Stimulated activated CD8-positive, alpha-beta memory T cell treated with anti-CD3 and anti-CD28 coated beads, Interleukin-4, amount 100 ng/mL, for 4 hours (primary cell): ENCODE data around the gene S100A14.

Source experiments
- DNase-seq, 2 donors: peaks; one replicate each; pipeline ENCODE4 v3.0.0-alpha.2; 2020; ENCODE audit warnings: low read depth in 2 of 2, low spot score in 1 of 2

S100A14 gene

GRCh38 chr1:153616917-153617311 is 789 bp upstream of the S100A14 start:
- DNase-seq = no peak

- no peak for DNase-seq
Observed at GRCh38 chr1:153615406-153615805, 719 bp downstream of the S100A14 start.

- no peak for DNase-seq
Observed at GRCh38 chr1:153614906-153615305, 1.2 kb downstream of the S100A14 start.

DNA sequence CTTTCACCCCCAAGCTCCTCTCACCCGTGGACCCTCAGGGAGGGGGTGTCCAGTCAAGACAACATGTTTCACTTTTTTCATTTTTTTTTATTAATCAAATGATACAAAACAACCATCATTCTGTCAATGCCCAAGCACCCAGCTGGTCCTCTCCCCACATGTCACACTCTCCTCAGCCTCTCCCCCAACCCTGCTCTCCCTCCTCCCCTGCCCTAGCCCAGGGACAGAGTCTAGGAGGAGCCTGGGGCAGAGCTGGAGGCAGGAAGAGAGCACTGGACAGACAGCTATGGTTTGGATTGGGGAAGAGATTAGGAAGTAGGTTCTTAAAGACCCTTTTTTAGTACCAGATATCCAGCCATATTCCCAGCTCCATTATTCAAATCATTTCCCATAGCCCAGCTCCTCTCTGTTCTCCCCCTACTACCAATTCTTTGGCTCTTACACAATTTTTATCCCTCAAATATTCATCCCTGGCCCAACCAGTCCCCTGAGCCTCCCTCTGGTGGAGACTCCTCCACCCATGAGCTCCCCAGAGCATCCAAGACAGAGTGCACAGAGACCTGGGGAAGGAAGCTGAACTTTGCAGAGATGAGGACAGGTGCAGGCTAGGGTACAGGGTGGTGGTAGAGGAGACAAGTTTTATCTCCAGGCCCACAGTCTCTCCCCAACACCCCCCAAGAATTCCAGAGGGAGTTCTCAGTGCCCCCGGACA is 1.8 kb downstream of the S100A14 start:
- DNase-seq = no peak

DNA sequence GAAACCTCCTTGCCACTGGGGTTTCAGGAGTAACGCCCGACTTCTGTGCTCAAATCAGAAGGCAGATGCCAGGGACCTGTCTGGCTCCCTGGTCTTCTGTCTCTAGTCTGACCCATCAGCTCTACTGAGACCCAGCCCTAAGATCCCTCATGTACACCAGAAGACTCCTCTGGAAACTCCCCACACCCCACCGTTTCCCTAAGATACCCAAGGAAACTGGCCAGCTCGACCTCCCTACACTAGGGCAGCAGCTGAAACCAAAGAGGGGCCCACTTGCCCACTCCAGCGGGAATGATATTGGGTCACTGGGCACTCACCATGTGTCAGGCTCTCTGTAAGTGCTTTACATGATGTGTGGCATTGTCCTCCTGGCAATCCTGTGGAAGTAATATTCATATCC is 2.7 kb downstream of the S100A14 start:
- no peak for DNase-seq

GRCh38 chr1:153612755-153613331 is 3.3 kb downstream of the S100A14 start, which contains the start of gene S100A16:
S100A16 (minus strand) TSS chr1:153613137; CDS start chr1:153608151, 4,986 bp downstream.
- no peak for DNase-seq

DNA sequence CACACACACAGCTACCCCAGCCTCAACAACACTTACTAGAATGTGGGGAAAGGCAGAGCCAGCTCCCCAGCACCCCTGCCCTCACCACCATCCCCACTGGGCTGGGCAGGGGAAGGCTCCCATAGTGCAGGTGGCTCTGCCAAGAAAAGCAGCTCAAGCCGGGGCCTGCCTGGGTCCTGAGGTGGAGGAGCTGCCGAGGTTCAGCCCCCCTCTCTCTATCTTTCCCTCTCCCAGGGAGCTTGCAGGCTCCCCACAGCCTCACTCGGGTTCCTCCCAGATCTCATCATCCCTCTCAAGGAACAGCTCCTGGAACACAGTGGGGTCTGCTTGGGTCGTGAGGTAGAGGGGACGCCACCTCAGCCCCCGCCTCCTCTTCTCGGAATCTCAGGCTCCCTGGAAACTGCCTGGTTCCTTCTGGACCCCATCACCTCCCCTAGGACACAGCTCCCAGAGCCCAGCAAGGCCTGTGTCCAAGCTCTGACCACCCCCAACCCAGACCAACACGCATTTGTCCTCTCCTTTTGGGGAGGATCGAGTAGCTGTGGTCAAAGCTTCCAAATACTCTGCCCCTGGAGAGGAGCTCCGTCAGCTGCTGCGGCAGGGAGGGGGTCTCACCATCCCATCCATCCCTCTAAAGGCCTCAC is 3.9 kb downstream of the S100A14 start:
- DNase-seq = no peak

GRCh38 chr1:153611356-153611755 is 4.8 kb downstream of the S100A14 start:
- no peak for DNase-seq

GRCh38 chr1:153610811-153611301 is 5.3 kb downstream of the S100A14 start:
- no peak for DNase-seq

GRCh38 chr1:153610334-153610733 is 5.8 kb downstream of the S100A14 start:
- no peak for DNase-seq

DNA sequence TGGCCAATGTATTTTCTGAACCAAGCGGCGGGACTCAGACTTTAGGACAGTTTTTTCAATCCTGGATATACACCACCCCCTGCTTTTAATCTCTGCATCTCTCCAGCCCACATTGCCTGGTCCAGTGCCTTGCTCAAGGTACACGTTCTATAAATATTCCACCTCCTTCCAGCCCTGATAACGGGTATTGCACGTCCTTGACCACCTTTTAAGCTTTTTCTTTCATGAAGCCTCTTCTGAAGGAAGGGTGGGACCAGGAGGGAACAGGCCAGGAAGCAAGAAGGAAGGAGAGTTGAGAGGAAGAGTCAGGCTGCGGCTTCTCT is 6.6 kb downstream of the S100A14 start:
- DNase-seq = no peak

DNA sequence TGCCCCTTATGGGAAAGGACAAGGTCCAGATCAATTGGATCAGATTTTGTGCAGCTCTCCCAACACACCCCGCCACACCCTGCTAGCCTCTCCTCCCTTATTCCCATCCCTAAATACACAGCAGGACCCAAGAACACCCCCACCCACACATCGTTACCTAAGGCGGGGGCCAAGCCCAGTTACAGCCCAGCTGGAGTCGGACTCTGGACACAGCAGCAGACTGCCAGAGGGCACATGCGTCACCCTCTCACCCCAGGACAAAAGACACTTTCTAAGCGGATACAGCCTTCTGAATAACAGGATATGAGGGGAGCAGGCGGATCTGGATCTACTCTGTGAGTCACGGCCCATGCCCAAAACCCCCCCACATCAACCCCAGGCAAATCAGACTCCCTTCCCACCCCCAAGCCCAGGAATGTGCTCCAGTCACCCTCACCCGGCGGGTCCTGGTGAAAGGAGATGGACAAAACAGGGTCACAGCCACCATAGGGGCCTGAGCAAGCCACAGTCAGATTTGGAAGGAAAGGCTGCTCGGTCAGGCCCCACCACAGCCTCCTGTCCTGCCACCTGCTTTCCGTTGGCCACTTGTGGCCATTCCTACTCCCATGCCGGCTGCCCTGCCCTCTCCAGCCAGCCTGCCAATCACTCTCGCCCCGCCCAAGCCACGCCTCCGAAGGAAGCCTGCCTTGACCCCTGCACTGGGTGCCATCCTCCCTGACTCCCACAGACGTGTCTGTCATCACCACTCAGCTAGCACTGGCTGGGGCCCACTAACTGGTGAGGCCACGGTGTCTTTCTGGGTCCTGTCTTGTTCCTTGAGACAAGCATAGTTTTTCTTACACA is 7.2 kb downstream of the S100A14 start:
- DNase-seq = no peak

DNA sequence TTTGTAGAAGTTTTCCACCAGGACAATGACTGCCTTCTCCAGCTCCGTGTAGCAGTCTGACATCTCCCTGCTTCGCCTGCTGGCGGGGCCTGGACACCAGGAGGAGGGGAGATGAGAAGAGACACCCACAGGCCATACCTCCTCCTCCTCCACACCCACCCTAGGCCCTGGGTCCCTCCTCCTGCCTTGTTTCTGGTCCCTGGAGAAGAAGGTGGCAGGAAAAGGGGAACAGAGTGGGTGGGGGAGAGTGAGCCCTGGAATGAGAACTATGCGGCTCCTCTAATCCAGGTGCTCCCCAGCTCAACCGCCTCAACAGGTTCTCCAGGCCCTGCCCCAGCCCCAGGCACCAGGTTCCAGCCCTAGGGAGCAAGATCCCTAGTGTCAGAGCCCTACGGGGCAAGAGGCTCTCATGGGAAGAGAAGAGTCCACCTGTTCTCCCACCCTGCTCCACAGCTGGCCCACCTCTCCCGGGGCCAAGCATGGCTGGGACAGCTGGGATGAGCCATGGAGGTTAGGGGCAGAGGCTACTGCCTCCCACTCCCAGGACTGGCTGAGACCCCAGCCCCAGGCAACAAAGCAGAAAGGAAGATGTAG is 7.9 kb downstream of the S100A14 start:
- DNase-seq = no peak

DNA sequence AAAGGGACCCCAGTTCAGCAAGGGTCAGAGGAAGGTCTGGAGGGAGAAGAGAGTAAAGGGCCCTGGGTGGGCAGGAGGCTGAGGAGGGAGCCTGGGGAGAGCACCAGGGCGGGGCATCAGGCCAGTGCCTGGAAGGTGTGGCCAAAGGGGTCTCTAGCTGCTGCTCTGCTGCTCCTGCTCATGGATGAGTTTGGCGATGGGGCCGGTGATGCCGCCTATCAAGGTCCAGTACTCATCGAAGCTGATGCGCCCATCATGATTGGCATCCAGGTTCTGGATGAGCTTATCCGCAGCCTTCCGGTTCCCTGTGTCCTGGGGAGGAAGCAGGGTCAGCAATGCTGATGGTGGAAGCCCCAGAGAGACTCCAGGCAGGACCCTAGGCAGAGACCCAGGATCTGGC is 8.7 kb downstream of the S100A14 start:
- DNase-seq = no peak

GRCh38 chr1:153606194-153606593 is 9.9 kb downstream of the S100A14 start:
- DNase-seq = no peak

- DNase-seq = no peak
Observed at GRCh38 chr1:153602749-153603148, 13.4 kb downstream of the S100A14 start.

DNA sequence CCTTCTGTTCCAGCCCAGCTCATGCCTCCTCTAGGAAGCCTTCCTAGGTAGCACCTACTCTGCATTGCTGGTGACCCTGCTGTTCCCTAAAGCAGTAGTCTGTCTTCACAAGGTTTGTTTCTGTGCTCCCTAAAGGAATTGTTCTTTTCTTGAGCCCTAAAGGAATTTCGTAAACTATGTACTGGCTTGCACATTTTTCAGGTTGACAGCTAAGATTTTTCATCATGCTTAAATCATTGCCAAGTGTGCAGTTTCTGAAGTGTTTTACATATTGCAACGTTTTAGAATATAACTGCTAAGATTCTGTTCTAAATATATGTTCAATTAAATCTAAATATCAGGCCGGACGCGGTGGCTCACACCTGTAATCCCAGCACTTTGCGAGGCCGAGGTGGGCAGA is 16.3 kb downstream of the S100A14 start:
- no peak for DNase-seq

GRCh38 chr1:153598309-153599172 is 17.6 kb downstream of the S100A14 start:
- no peak for DNase-seq

DNA sequence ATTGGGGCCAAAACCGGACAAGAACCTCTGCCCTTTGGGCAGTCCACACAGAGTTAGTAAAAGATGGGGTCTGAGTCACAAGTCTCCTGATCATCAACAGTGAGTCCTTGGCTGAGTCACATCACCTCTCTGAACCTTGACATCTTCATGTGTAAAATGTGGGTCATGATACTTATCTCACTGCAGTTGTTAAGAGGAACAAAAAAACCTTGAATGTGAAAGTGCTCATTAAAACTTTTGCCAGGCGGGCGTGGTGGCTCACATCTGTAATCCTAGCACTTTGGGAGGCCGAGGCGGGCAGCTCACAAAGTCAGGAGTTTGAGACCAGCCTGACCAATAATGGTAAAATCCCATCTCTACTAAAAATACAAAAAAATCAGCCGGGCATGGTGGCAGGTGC is 18.9 kb downstream of the S100A14 start:
- no peak for DNase-seq

- DNase-seq = no peak
Observed at GRCh38 chr1:153592748-153593147, 23.4 kb downstream of the S100A14 start.
